HepG2 (cell line): Measurements from ENCODE around the gene SRCAP. TPM values are rescaled to one million over a fixed set of nuclear protein-coding genes. Genes with fewer than 3 reads are reported as not detected.

ENCODE experiments used
- ATAC-seq: fragments of 200-7000 bp; cut with Tn5 transposase; 3 replicates; pipeline ENCODE4 v1.9.1; 2020; ENCODE audit warnings: mild to moderate bottlenecking, moderate library complexity
- BruUV-seq: library from RNA; stranded (reverse); fragments of 400-500 nt; replicated peaks from 2 replicates; lab custom pipeline; 2021; lab: Mats Ljungman, UMichigan
- CTCF ChIA-PET: fragments of 300-600 bp; formaldehyde crosslinking; extraction: SDS; loops from one replicate; lab custom pipeline; 2021; ENCODE audit warnings: low total read pairs, inconsistent platforms, low intra/inter-chr PET ratio; lab: Yijun Ruan, JAX
- POLR2A ChIA-PET: fragments of 350-600 bp; sonication (Branson Sonifier 250); formaldehyde crosslinking; loops from one replicate; lab custom pipeline; 2020; ENCODE audit warnings: antibody characterized with exemption, inconsistent platforms; lab: Yijun Ruan, JAX
- DNase-seq: peaks from one replicate; pipeline ENCODE4 v3.0.0-alpha.2; 2015; ENCODE audit warnings: low spot score
- FAIRE-seq: peaks from 3 replicates; lab custom pipeline; 2011; peaks lifted over from hg19 to GRCh38; lab: Jason Lieb, UNC
- H2AFZ ChIP-seq: one replicate; pipeline ENCODE4 v1.6.1; 2011; ENCODE audit warnings: low read length, inconsistent platforms
- H3K27ac ChIP-seq: fragments of 300-600 bp; 3 replicates; pipeline ENCODE4 v1.8.0; 2011; ENCODE audit warnings: mixed run types, mild to moderate bottlenecking, mixed read lengths, low read length, inconsistent platforms; ENCODE audit not compliant: insufficient read depth; ENCODE audit errors: extremely low read length
- H3K27me3 ChIP-seq, 2 experiments: fragments of 200-600 bp in 1 of 2; 2 replicates in 1 of 2; 3 replicates in 1 of 2; pipeline versions ENCODE4 v1.6.0 to v1.8.0; 2011; ENCODE audit warnings: low read length in 2 of 2, mild to moderate bottlenecking in 2 of 2, moderate library complexity in 2 of 2, inconsistent platforms in 1 of 2; ENCODE audit not compliant: insufficient read depth in 2 of 2, control insufficient read depth in 1 of 2
- H3K36me3 ChIP-seq, 2 experiments: fragments of 200-600 bp in 1 of 2; replicated peaks in 1 of 2; 2 replicates in 1 of 2; 3 replicates in 1 of 2; pipeline versions ENCODE4 v1.5.1 to v1.8.0; 2011; ENCODE audit warnings: low read length in 2 of 2, inconsistent platforms in 1 of 2; ENCODE audit not compliant: insufficient read depth in 2 of 2, control insufficient read depth in 1 of 2
- H3K4me1 ChIP-seq: 2 replicates; pipeline ENCODE4 v1.5.1; 2012; ENCODE audit warnings: low read length, inconsistent platforms; ENCODE audit not compliant: insufficient read depth
- H3K4me2 ChIP-seq: 2 replicates; pipeline ENCODE4 v1.6.0; 2011; ENCODE audit warnings: low read depth, low read length, inconsistent platforms
- H3K4me3 ChIP-seq, 3 experiments: fragments of 200-600 bp in 1 of 3; sonication (generic), shearing (Covaris generic) in 1 of 3; replicated peaks in 1 of 3; 2 replicates each; pipeline ENCODE4 v1.5.1; 2011 to 2016; ENCODE audit warnings: low read length in 3 of 3, inconsistent platforms in 2 of 3, low read depth in 2 of 3, mild to moderate bottlenecking in 2 of 3, control low read depth in 1 of 3, mixed read lengths in 1 of 3; ENCODE audit not compliant: insufficient read depth in 1 of 3
- H3K79me2 ChIP-seq: one replicate; pipeline ENCODE4 v1.6.1; 2011; ENCODE audit warnings: low read length, inconsistent platforms; ENCODE audit not compliant: insufficient read depth
- H3K9ac ChIP-seq: 2 replicates; pipeline ENCODE4 v1.6.0; 2011; ENCODE audit warnings: mild to moderate bottlenecking, low read depth, low read length, inconsistent platforms; ENCODE audit not compliant: insufficient read depth
- H3K9me3 ChIP-seq: 2 replicates; pipeline ENCODE4 v1.5.1; 2012; ENCODE audit warnings: mild to moderate bottlenecking, low read length
- H4K20me1 ChIP-seq: 2 replicates; pipeline ENCODE4 v1.6.0; 2011; ENCODE audit warnings: inconsistent platforms, mild to moderate bottlenecking, low read length, moderate library complexity; ENCODE audit not compliant: insufficient read depth
- AGO2 ChIP-seq: fragments of 200-400 bp; formaldehyde crosslinking; optimal IDR thresholded peaks from 2 replicates; pipeline ENCODE3; 2017; ENCODE audit warnings: mild to moderate bottlenecking, low read depth, low read length, moderate library complexity
- GTF2F1 ChIP-seq: fragments of 150-350 bp; IDR thresholded peaks from 2 replicates; pipeline ENCODE4 v1.6.1; 2014; ENCODE audit warnings: low read length
- KLF9 ChIP-seq: IDR thresholded peaks from 2 replicates; pipeline ENCODE4 v1.6.1; 2016; ENCODE audit warnings: low read depth
- PRPF4 ChIP-seq: fragments of 200-400 bp; formaldehyde crosslinking; IDR thresholded peaks from 2 replicates; pipeline ENCODE4 v1.6.1; 2016; ENCODE audit warnings: low read length, low read depth; ENCODE audit not compliant: poor library complexity, severe bottlenecking
- RBFOX2 ChIP-seq: fragments of 200-400 bp; formaldehyde crosslinking; IDR thresholded peaks from 2 replicates; pipeline ENCODE4 v1.6.1; 2017; ENCODE audit warnings: low read depth, mild to moderate bottlenecking, low read length
- RFXANK ChIP-seq: IDR thresholded peaks from 2 replicates; pipeline ENCODE4 v1.6.1; 2016
- SMAD9 ChIP-seq: sonication (generic); formaldehyde crosslinking; IDR thresholded peaks from 2 replicates; pipeline ENCODE4 v1.5.1; 2020; ENCODE audit warnings: mild to moderate bottlenecking, missing genetic modification reagents
- SNRNP70 ChIP-seq: fragments of 200-400 bp; formaldehyde crosslinking; IDR thresholded peaks from 2 replicates; pipeline ENCODE4 v1.6.1; 2017; ENCODE audit warnings: mild to moderate bottlenecking, low read depth, low read length, moderate library complexity
- ZNF350 ChIP-seq: sonication (generic); formaldehyde crosslinking; IDR thresholded peaks from 2 replicates; pipeline ENCODE4 v1.4.0; 2020; ENCODE audit warnings: mild to moderate bottlenecking, low read depth, missing genetic modification reagents, borderline replicate concordance
- WGBS: methylation state at CpG from one replicate; pipeline ENCODE4 v1.1.6; 2017; ENCODE audit warnings: low lambda C conversion rate; 5-methylcytosine and 5-hydroxymethylcytosine counted together
- in situ Hi-C: cut with HindIII; loops from 2 replicates; pipeline ENCODE4 v1.10.0; 2017; ENCODE audit warnings: low pct_unique_long_range_greater_than_20kb; ENCODE audit not compliant: extremely low pct_ligation_motif_present
- intact Hi-C: fragments of 100-400 bp; cut with micrococcal nuclease; formaldehyde crosslinking; loops from one replicate; pipeline ENCODE4 v1.10.0; 2022; ENCODE audit not compliant: unreplicated experiment
- polyA plus RNA-seq, 8 experiments: library from polyadenylated mRNA; depleted of rRNA in 3 of 8; stranded (reverse) in 7 of 8; unstranded in 1 of 8; fragments of >200 nt; fragmentation: Illumina TruSeq in 4 of 8; extraction: Trizol in 4 of 8; gene quantifications; 2 replicates each; pipeline versions ENCODE4 v1.2.1 to v1.2.3, GENCODE V29; 2011 to 2016; ENCODE audit warnings: low read depth in 4 of 8, missing spikeins in 1 of 8, mixed read lengths in 1 of 8; ENCODE audit not compliant: insufficient read depth in 1 of 8
- total RNA-seq, 5 experiments: library from RNA; depleted of rRNA; stranded (reverse); fragments of >200 nt; fragmentation: Illumina TruSeq; extraction: Trizol; gene quantifications; 2 replicates each; pipeline ENCODE4 v1.2.3, GENCODE V29; 2016; ENCODE audit warnings: low read depth in 1 of 5

Gene SRCAP
- total and polyA plus RNA-seq, 2 of the 13 experiments (the other 11 are each of a cell fraction or from before 2014, with no cell fraction given), result 4.9 to 9.0 TPM

GRCh38 chr16:30783280-30784109 is 84.5 kb downstream of the SRCAP start:
- Histone ChIP-seq H3K27ac (no peak overlapping the region), H2AFZ (no peak overlapping the region), H3K4me3 (no peak overlapping the region), H3K4me2 (no peak overlapping the region), H3K36me3 (peaks cover 19 to 29% of the 10 kb centered on the region in 2 experiments), H3K27me3 (no peaks in the 10 kb centered on the region; a peak in 1 of 5 replicates), H3K79me2 (peaks cover 29% of the 10 kb centered on the region), H3K4me1 (peaks cover 26% of the 10 kb centered on the region), H4K20me1 (no peaks in the 10 kb centered on the region; the same call in 1 of the 2 replicates), H3K9ac (no peak overlapping the region), H3K9me3 (no peaks in the 10 kb centered on the region)
- no TSS peak for BruUV-seq
- FAIRE-seq (no peak), DNase-seq (no peak), ATAC-seq (no peak)
- ChIA-PET CTCF (no interaction called here), POLR2A (interaction anchor here (0.8 to 4.2 kb wide), 4 partner anchors 9 to 31 kb away, joined by 3 to 30 read pairs (median 6); no protein-coding TSS in a partner anchor)
- no peak for TF ChIP-seq GTF2F1
- TF ChIP-seq SMAD9 (CRISPR knock-in tag), result no peak
- no peak for TF ChIP-seq RFXANK
- no peak for TF ChIP-seq ZNF350 (CRISPR knock-in tag)
- TF ChIP-seq AGO2, result peak; percentile 84
- peak; percentile 62 for TF ChIP-seq RBFOX2
- TF ChIP-seq KLF9 (CRISPR knock-in tag), result no peak
- TF ChIP-seq SNRNP70, result no peak
- TF ChIP-seq PRPF4, result no peak
- intact Hi-C loops (no loop called here), in situ Hi-C loops (no loop called here)
- WGBS, result 97% methylated on average over 28 of the region's 57 CpGs
